ENCODE results near the gene ASPSCR1. TPM values are rescaled to one million over a fixed set of nuclear protein-coding genes. Genes with fewer than 3 reads are reported as not detected.

Gene ASPSCR1
- total RNA-seq, 2 experiments from 2014 or later, result 34.4 to 35.1 TPM

- H3K27ac Mint-ChIP-seq, result peak overlapping the region; percentile 58
- no peaks in the 10 kb centered on the region for H3K27me3 Mint-ChIP-seq
- no peaks in the 10 kb centered on the region for H3K36me3 Mint-ChIP-seq
- H3K4me3 Mint-ChIP-seq, result peak overlapping the region; percentile 74
- POLR2A ChIA-PET, result interaction anchor here (1.2 to 1.3 kb wide), 3 partner anchors 16 to 45 kb away, joined by 3 to 4 read pairs (median 3); partner anchors contain the start of genes DCXR and FASN
- no peaks in the 10 kb centered on the region for H3K9me3 Mint-ChIP-seq
- peaks cover 8% of the 10 kb centered on the region for H3K4me1 Mint-ChIP-seq
- ATAC-seq (ENCODE audit: low read depth) (no peak), DNase-seq (no peak)
Measured at GRCh38 chr17:82053130-82053529, 75.7 kb downstream of the ASPSCR1 start.

GRCh38 chr17:82053556-82054263 is 76.3 kb downstream of the ASPSCR1 start:
- Mint-ChIP-seq H3K27ac (no peak overlapping the region), H3K9me3 (no peaks in the 10 kb centered on the region), H3K4me3 (peak overlapping the region; percentile 74), H3K27me3 (no peaks in the 10 kb centered on the region), H3K4me1 (peaks cover 8% of the 10 kb centered on the region), H3K36me3 (no peaks in the 10 kb centered on the region)
- POLR2A ChIA-PET, result interaction anchor here (1.2 to 1.3 kb wide), 3 partner anchors 16 to 45 kb away, joined by 3 to 4 read pairs (median 3); partner anchors contain the start of genes DCXR and FASN
- DNase-seq, result no peak
- ATAC-seq (ENCODE audit: low read depth), result no peak

GRCh38 chr17:82054351-82055022 is 77.1 kb downstream of the ASPSCR1 start:
- H3K27ac Mint-ChIP-seq, result no peak overlapping the region
- no peak for DNase-seq
- POLR2A ChIA-PET, result interaction anchor here (1.0 to 1.2 kb wide), 2 partner anchors 10 to 44 kb away, joined by 3 to 4 read pairs; partner anchors contain the start of gene FASN
- H3K27me3 Mint-ChIP-seq, result no peaks in the 10 kb centered on the region
- no peaks in the 10 kb centered on the region for H3K9me3 Mint-ChIP-seq
- H3K36me3 Mint-ChIP-seq, result no peaks in the 10 kb centered on the region
- H3K4me3 Mint-ChIP-seq, result no peak overlapping the region
- no peak for ATAC-seq (ENCODE audit: low read depth)
- peaks cover 8% of the 10 kb centered on the region for H3K4me1 Mint-ChIP-seq

GRCh38 chr17:82055023-82055964 is 77.9 kb downstream of the ASPSCR1 start:
- no peaks in the 10 kb centered on the region for H3K36me3 Mint-ChIP-seq
- no peak overlapping the region for H3K27ac Mint-ChIP-seq
- DNase-seq (no peak), ATAC-seq (ENCODE audit: low read depth) (no peak)
- POLR2A ChIA-PET, result interaction anchor here (1.0 to 1.6 kb wide), 2 partner anchors 10 kb away, joined by 3 to 7 read pairs; partner anchors contain the start of gene DUS1L
- H3K4me1 Mint-ChIP-seq, result peaks cover 8% of the 10 kb centered on the region
- no peaks in the 10 kb centered on the region for H3K9me3 Mint-ChIP-seq
- H3K27me3 Mint-ChIP-seq, result no peaks in the 10 kb centered on the region
- H3K4me3 Mint-ChIP-seq, result no peak overlapping the region

- POLR2A ChIA-PET, result interaction anchor here (0.5 to 1.6 kb wide), 2 partner anchors 9 to 11 kb away, joined by 4 to 7 read pairs; partner anchors contain the start of gene DUS1L
- peak overlapping the region; percentile 34 for H3K27ac Mint-ChIP-seq
- no peaks in the 10 kb centered on the region for H3K9me3 Mint-ChIP-seq
- peaks cover 4% of the 10 kb centered on the region for H3K4me1 Mint-ChIP-seq
- no peak for DNase-seq
- H3K36me3 Mint-ChIP-seq, result no peaks in the 10 kb centered on the region
- H3K4me3 Mint-ChIP-seq, result no peak overlapping the region
- H3K27me3 Mint-ChIP-seq, result no peaks in the 10 kb centered on the region
- ATAC-seq (ENCODE audit: low read depth), result no peak
Measured at GRCh38 chr17:82055965-82056728, 78.7 kb downstream of the ASPSCR1 start.

GRCh38 chr17:82056729-82057621 is 79.5 kb downstream of the ASPSCR1 start:
- no peaks in the 10 kb centered on the region for H3K27me3 Mint-ChIP-seq
- H3K9me3 Mint-ChIP-seq, result no peaks in the 10 kb centered on the region
- H3K4me1 Mint-ChIP-seq, result peaks cover 4% of the 10 kb centered on the region
- DNase-seq (no peak), ATAC-seq (ENCODE audit: low read depth) (no peak)
- POLR2A ChIA-PET, result interaction anchor here (0.5 to 1.6 kb wide), 2 partner anchors 9 to 10 kb away, joined by 4 to 7 read pairs; partner anchors contain the start of gene DUS1L
- H3K27ac Mint-ChIP-seq, result no peak overlapping the region
- no peak overlapping the region for H3K4me3 Mint-ChIP-seq
- no peaks in the 10 kb centered on the region for H3K36me3 Mint-ChIP-seq

- no peak for ATAC-seq (ENCODE audit: low read depth)
- Mint-ChIP-seq H3K27me3 (no peaks in the 10 kb centered on the region), H3K27ac (no peak overlapping the region), H3K4me1 (peaks cover 2% of the 10 kb centered on the region), H3K9me3 (no peaks in the 10 kb centered on the region), H3K36me3 (no peaks in the 10 kb centered on the region), H3K4me3 (no peak overlapping the region)
- POLR2A ChIA-PET, result no interaction called here
- no peak for DNase-seq
Measured at GRCh38 chr17:82058230-82058854, 80.9 kb downstream of the ASPSCR1 start.

GRCh38 chr17:82058855-82059249 is 81.4 kb downstream of the ASPSCR1 start:
- H3K9me3 Mint-ChIP-seq, result no peaks in the 10 kb centered on the region
- no peak for ATAC-seq (ENCODE audit: low read depth)
- no peaks in the 10 kb centered on the region for H3K27me3 Mint-ChIP-seq
- no peak for DNase-seq
- H3K4me3 Mint-ChIP-seq, result no peak overlapping the region
- H3K36me3 Mint-ChIP-seq, result no peaks in the 10 kb centered on the region
- H3K4me1 Mint-ChIP-seq, result peaks cover 2% of the 10 kb centered on the region
- POLR2A ChIA-PET, result interaction anchor here (1.6 kb wide), 1 partner anchor 21 kb away, joined by 5 read pairs; the partner anchor contains the start of gene DCXR
- no peak overlapping the region for H3K27ac Mint-ChIP-seq

- DNase-seq (no peak), ATAC-seq (ENCODE audit: low read depth) (no peak)
- no peaks in the 10 kb centered on the region for H3K27me3 Mint-ChIP-seq
- no peaks in the 10 kb centered on the region for H3K36me3 Mint-ChIP-seq
- POLR2A ChIA-PET, result interaction anchor here (1.6 kb wide), 1 partner anchor 22 kb away, joined by 5 read pairs; the partner anchor contains the start of gene DCXR
- peaks cover 2% of the 10 kb centered on the region for H3K4me1 Mint-ChIP-seq
- no peaks in the 10 kb centered on the region for H3K9me3 Mint-ChIP-seq
- H3K27ac Mint-ChIP-seq, result no peak overlapping the region
- H3K4me3 Mint-ChIP-seq, result no peak overlapping the region
Measured at GRCh38 chr17:82059272-82060000, 82.0 kb downstream of the ASPSCR1 start.

GRCh38 chr17:82060001-82060380 is 82.6 kb downstream of the ASPSCR1 start:
- Mint-ChIP-seq H3K36me3 (no peaks in the 10 kb centered on the region), H3K27ac (no peak overlapping the region), H3K4me1 (peaks cover 2% of the 10 kb centered on the region), H3K9me3 (no peaks in the 10 kb centered on the region), H3K27me3 (no peaks in the 10 kb centered on the region), H3K4me3 (no peak overlapping the region)
- ATAC-seq (ENCODE audit: low read depth), result no peak
- no peak for DNase-seq
- POLR2A ChIA-PET, result interaction anchor here (1.6 kb wide), 1 partner anchor 22 kb away, joined by 5 read pairs; the partner anchor contains the start of gene DCXR

GRCh38 chr17:82060614-82061013 is 83.2 kb downstream of the ASPSCR1 start:
- Mint-ChIP-seq H3K4me1 (no peaks in the 10 kb centered on the region), H3K36me3 (no peaks in the 10 kb centered on the region), H3K27me3 (no peaks in the 10 kb centered on the region), H3K9me3 (no peaks in the 10 kb centered on the region), H3K27ac (no peak overlapping the region), H3K4me3 (no peak overlapping the region)
- ATAC-seq (ENCODE audit: low read depth) (no peak), DNase-seq (no peak)
- POLR2A ChIA-PET, result no interaction called here
